ENCODE measurements around the gene SLC7A1. TPM values are rescaled to one million over a fixed set of nuclear protein-coding genes. Genes with fewer than 3 reads are reported as not detected.

Gene SLC7A1
- total RNA-seq, 1 donor from 2014 or later, result 115 TPM

GRCh38 chr13:29490561-29490885, 105.0 kb downstream of the SLC7A1 start:
- H3K79me2 ChIP-seq (ENCODE audit: insufficient read depth, low read length), result no peaks in the 10 kb centered on the region
- no peaks in the 10 kb centered on the region for H3K36me3 ChIP-seq (ENCODE audit: insufficient read depth, low read length)
- no peaks in the 10 kb centered on the region for H3K4me1 Mint-ChIP-seq (ENCODE audit: low read depth, unreplicated experiment)
- H3K4me3 ChIP-seq (ENCODE audit: insufficient read depth, low read depth, low read length), result no peak overlapping the region
- no peak overlapping the region for H3K4me2 ChIP-seq (ENCODE audit: low read length)
- no peaks in the 10 kb centered on the region for H4K20me1 ChIP-seq (ENCODE audit: insufficient read depth, low read length)
- H3K4me1 ChIP-seq (ENCODE audit: insufficient read depth, low read length), result no peaks in the 10 kb centered on the region
- H3K27ac Mint-ChIP-seq (ENCODE audit: unreplicated experiment), result no peak overlapping the region
- no peaks in the 10 kb centered on the region for H3K36me3 Mint-ChIP-seq (ENCODE audit: low read depth, unreplicated experiment)
- no peak for DNase-seq (ENCODE audit: low read depth)
- no peak overlapping the region for H3K9ac ChIP-seq (ENCODE audit: low read length)
- H3K4me3 Mint-ChIP-seq (ENCODE audit: unreplicated experiment), result no peak overlapping the region
- peaks cover 28% of the 10 kb centered on the region for H3K27me3 ChIP-seq (ENCODE audit: insufficient read depth, low read length)
- no peak for TF ChIP-seq EZH2 (IDR thresholded peaks at IDR 0.05; ENCODE audit: insufficient read depth, low read length)
- no peak for TF ChIP-seq CTCF (IDR thresholded peaks at IDR 0.05; ENCODE audit: insufficient read depth, low read depth, low read length)
- no peaks in the 10 kb centered on the region for H3K9me3 Mint-ChIP-seq (ENCODE audit: unreplicated experiment)
- FAIRE-seq, result no peak
- peaks cover 18% of the 10 kb centered on the region for H3K27me3 Mint-ChIP-seq (ENCODE audit: low read depth, unreplicated experiment)
- H3K27ac ChIP-seq (ENCODE audit: low read depth, low read length), result no peak overlapping the region
- no peaks in the 10 kb centered on the region for H3K9me3 ChIP-seq (ENCODE audit: insufficient read depth, low read depth, low read length)
- H2AFZ ChIP-seq (ENCODE audit: low read depth, low read length), result no peak overlapping the region

- Mint-ChIP-seq H3K36me3 (ENCODE audit: low read depth, unreplicated experiment) (no peaks in the 10 kb centered on the region), H3K27ac (ENCODE audit: unreplicated experiment) (no peak overlapping the region), H3K9me3 (ENCODE audit: unreplicated experiment) (no peaks in the 10 kb centered on the region), H3K27me3 (ENCODE audit: low read depth, unreplicated experiment) (peaks cover 22% of the 10 kb centered on the region), H3K4me1 (ENCODE audit: low read depth, unreplicated experiment) (no peaks in the 10 kb centered on the region), H3K4me3 (ENCODE audit: unreplicated experiment) (no peak overlapping the region)
- no peaks in the 10 kb centered on the region for H3K4me1 ChIP-seq (ENCODE audit: insufficient read depth, low read length)
- no peak overlapping the region for H3K4me2 ChIP-seq (ENCODE audit: low read length)
- no peak for TF ChIP-seq CTCF (IDR thresholded peaks at IDR 0.05; ENCODE audit: insufficient read depth, low read depth, low read length)
- TF ChIP-seq EZH2 (IDR thresholded peaks at IDR 0.05; ENCODE audit: insufficient read depth, low read length), result no peak
- H3K9me3 ChIP-seq (ENCODE audit: insufficient read depth, low read depth, low read length), result no peaks in the 10 kb centered on the region
- H3K27ac ChIP-seq (ENCODE audit: low read depth, low read length), result no peak overlapping the region
- peaks cover 32% of the 10 kb centered on the region for H3K27me3 ChIP-seq (ENCODE audit: insufficient read depth, low read length)
- H2AFZ ChIP-seq (ENCODE audit: low read depth, low read length), result no peak overlapping the region
- H3K79me2 ChIP-seq (ENCODE audit: insufficient read depth, low read length), result no peaks in the 10 kb centered on the region
- no peak for FAIRE-seq
- H3K36me3 ChIP-seq (ENCODE audit: insufficient read depth, low read length), result no peaks in the 10 kb centered on the region
- no peak overlapping the region for H3K4me3 ChIP-seq (ENCODE audit: insufficient read depth, low read depth, low read length)
- H3K9ac ChIP-seq (ENCODE audit: low read length), result no peak overlapping the region
- no peak for DNase-seq (ENCODE audit: low read depth)
- no peaks in the 10 kb centered on the region for H4K20me1 ChIP-seq (ENCODE audit: insufficient read depth, low read length)
These were observed 105.6 kb downstream of the SLC7A1 start for GRCh38 chr13:29489650-29490560.
